ENCODE results near the gene APOBEC3B.
"Not testable (repeated sequence)": the region's sequence is repeated elsewhere in the genome, so short reads cannot be mapped to it uniquely, and the experiment has no call there.

APOBEC3B gene

GRCh38 chr22:39017596-39018365 lies 35.6 kb downstream of the APOBEC3B start:
- TF ChIP-seq CTCF (IDR thresholded peaks at IDR 0.05; ENCODE audit: insufficient read depth, low read depth, low read length, missing control alignments) = no peak
- H3K4me3 ChIP-seq (ENCODE audit: low read depth, low read length) = no peak overlapping the region
- DNase-seq (ENCODE audit: low read depth) = no peak

- peak overlapping the region; percentile 42 for H3K4me3 ChIP-seq (ENCODE audit: low read depth, low read length)
- DNase-seq (ENCODE audit: low read depth) = not testable (repeated sequence)
Measured at GRCh38 chr22:39020021-39020651, 38.0 kb downstream of the APOBEC3B start.

GRCh38 chr22:39021552-39022250 lies 39.6 kb downstream of the APOBEC3B start:
- no peak for TF ChIP-seq CTCF (IDR thresholded peaks at IDR 0.05; ENCODE audit: insufficient read depth, low read depth, low read length, missing control alignments)

GRCh38 chr22:39024519-39025308 lies 42.6 kb downstream of the APOBEC3B start:
- no peak overlapping the region for H3K4me3 ChIP-seq (ENCODE audit: low read depth, low read length)
- TF ChIP-seq CTCF (IDR thresholded peaks at IDR 0.05; ENCODE audit: insufficient read depth, low read depth, low read length, missing control alignments) = no peak
- no peak for DNase-seq (ENCODE audit: low read depth)

More at GRCh38 chr22:39021552-39022250, 39.6 kb downstream of the APOBEC3B start:
- H3K4me3 ChIP-seq (ENCODE audit: low read depth, low read length) = peak overlapping the region; percentile 74
- no peak for DNase-seq (ENCODE audit: low read depth)

GRCh38 chr22:39026509-39027150 lies 44.5 kb downstream of the APOBEC3B start:
- no peak for DNase-seq (ENCODE audit: low read depth)
- no peak overlapping the region for H3K4me3 ChIP-seq (ENCODE audit: low read depth, low read length)
- TF ChIP-seq CTCF (IDR thresholded peaks at IDR 0.05; ENCODE audit: insufficient read depth, low read depth, low read length, missing control alignments) = no peak

GRCh38 chr22:39027717-39028116 lies 45.6 kb downstream of the APOBEC3B start:
- no peak for DNase-seq (ENCODE audit: low read depth)
- no peak for TF ChIP-seq CTCF (IDR thresholded peaks at IDR 0.05; ENCODE audit: insufficient read depth, low read depth, low read length, missing control alignments)
- H3K4me3 ChIP-seq (ENCODE audit: low read depth, low read length) = no peak overlapping the region

Data from GM12865 (cell line).